B cell (primary cell): ENCODE results near the gene SLC6A7. TPM values are rescaled to one million over a fixed set of nuclear protein-coding genes. Genes with fewer than 3 reads are reported as not detected.

ENCODE experiments used
- ATAC-seq: fragments of 200-7000 bp; cut with Tn5 transposase; one replicate; pipeline ENCODE4 v1.10.0; 2021; ENCODE audit warnings: low read depth, mild to moderate bottlenecking, moderate number of reproducible peaks, moderate library complexity
- CTCF ChIA-PET: fragments of 350-600 bp; sonication (Branson Sonifier 250); formaldehyde crosslinking; loops from one replicate; lab custom pipeline; 2021; ENCODE audit warnings: antibody characterized with exemption, inconsistent platforms; lab: Charles Lee
- POLR2A ChIA-PET: fragments of 350-600 bp; sonication (Branson Sonifier 250); formaldehyde crosslinking; loops from one replicate; lab custom pipeline; 2021; ENCODE audit warnings: antibody characterized with exemption; lab: Charles Lee
- DNase-seq: peaks from one replicate; pipeline ENCODE4 v3.0.0; 2013
- H2AFZ ChIP-seq: 2 replicates; pipeline ENCODE4 v1.6.1; 2012; ENCODE audit warnings: mild to moderate bottlenecking, low read depth, low read length; ENCODE audit not compliant: insufficient read depth, poor library complexity, severe bottlenecking
- H3K27ac ChIP-seq, 2 donors: 1 replicate in 1 of 2; 2 replicates in 1 of 2; pipeline ENCODE4 v1.5.1; 2012 to 2013; ENCODE audit warnings: low read length in 2 of 2, mild to moderate bottlenecking in 2 of 2, moderate library complexity in 1 of 2
- H3K27me3 ChIP-seq, 4 experiments: fragments of 200-600 bp in 1 of 4; sonication (generic) in 1 of 4; replicated peaks in 1 of 4; 1 replicate in 2 of 4; 2 replicates in 2 of 4; pipeline versions ENCODE4 v1.6.1 to v1.7.0; 2013 to 2016; ENCODE audit warnings: low read length in 3 of 4, mild to moderate bottlenecking in 2 of 4, mixed read lengths in 1 of 4, moderate library complexity in 1 of 4; ENCODE audit not compliant: insufficient read depth in 4 of 4, control insufficient read depth in 3 of 4; ENCODE audit errors: control extremely low read depth in 1 of 4
- H3K36me3 ChIP-seq, 2 experiments: replicated peaks in 1 of 2; 1 replicate in 1 of 2; 2 replicates in 1 of 2; pipeline versions ENCODE4 v1.6.1 to v1.7.1; 2013; ENCODE audit warnings: low read length in 1 of 2; ENCODE audit not compliant: insufficient read depth in 2 of 2, control insufficient read depth in 1 of 2; ENCODE audit errors: control extremely low read depth in 1 of 2, extremely low read depth in 1 of 2
- H3K4me1 ChIP-seq, 2 donors: fragments of 200-600 bp in 1 of 2; sonication (generic) in 1 of 2; 1 replicate in 1 of 2; 2 replicates in 1 of 2; pipeline versions ENCODE4 v1.5.1 to v1.6.1; 2013 to 2017; ENCODE audit warnings: low read length in 2 of 2; ENCODE audit not compliant: control insufficient read depth in 2 of 2, insufficient read depth in 2 of 2
- H3K4me2 ChIP-seq: replicated peaks from 2 replicates; pipeline ENCODE3; 2012; ENCODE audit warnings: mild to moderate bottlenecking, low read depth, low read length; ENCODE audit not compliant: poor library complexity, severe bottlenecking
- H3K4me3 ChIP-seq, 5 experiments: fragments of 200-600 bp in 1 of 5; sonication (generic) in 1 of 5; 1 replicate in 3 of 5; 2 replicates in 2 of 5; pipeline versions ENCODE4 v1.5.1 to v1.7.0; 2011 to 2016; ENCODE audit warnings: low read length in 4 of 5, mild to moderate bottlenecking in 4 of 5, low read depth in 2 of 5, control low read depth in 1 of 5, moderate library complexity in 1 of 5; ENCODE audit not compliant: insufficient read depth in 1 of 5; ENCODE audit errors: control extremely low read depth in 1 of 5, extremely low read depth in 1 of 5
- H3K79me2 ChIP-seq: fragments of 200-600 bp; sonication (generic); one replicate; pipeline ENCODE4 v1.6.0; 2016; ENCODE audit warnings: low read length; ENCODE audit not compliant: control insufficient read depth, insufficient read depth
- H3K9ac ChIP-seq: fragments of 200-600 bp; sonication (generic); 2 replicates; pipeline ENCODE4 v1.6.1; 2017; ENCODE audit warnings: mild to moderate bottlenecking, low read length, moderate library complexity
- H3K9me3 ChIP-seq, 3 donors: one replicate each; pipeline versions ENCODE4 v1.6.1 to v1.7.1; 2013; ENCODE audit warnings: low read length in 2 of 3; ENCODE audit not compliant: control insufficient read depth in 2 of 3, insufficient read depth in 1 of 3; ENCODE audit errors: control extremely low read depth in 1 of 3
- H4K20me1 ChIP-seq: 2 replicates; pipeline ENCODE4 v1.6.0; 2012; ENCODE audit warnings: mild to moderate bottlenecking, low read length; ENCODE audit not compliant: insufficient read depth, control insufficient read depth, poor library complexity, severe bottlenecking
- H3K27ac Mint-ChIP-seq: one replicate; pipeline ENCODE4 v1.8.0; 2021; ENCODE audit warnings: mixed read lengths
- H3K27me3 Mint-ChIP-seq: one replicate; pipeline ENCODE4 v1.8.0; 2021; ENCODE audit warnings: mixed read lengths
- H3K4me1 Mint-ChIP-seq: one replicate; pipeline ENCODE4 v1.8.0; 2021; ENCODE audit warnings: mixed read lengths
- H3K4me3 Mint-ChIP-seq: one replicate; pipeline ENCODE4 v1.8.0; 2021; ENCODE audit warnings: mixed read lengths
- H3K9me3 Mint-ChIP-seq: one replicate; pipeline ENCODE4 v1.8.0; 2022; ENCODE audit warnings: mixed read lengths; ENCODE audit not compliant: insufficient read depth
- CTCF ChIP-seq: fragments of 200-600 bp; IDR thresholded peaks from one replicate; pipeline ENCODE4 v1.8.0; 2022; ENCODE audit warnings: antibody characterized with exemption, mild to moderate bottlenecking
- EZH2 ChIP-seq: IDR thresholded peaks from 2 replicates; pipeline ENCODE4 v1.6.1; 2012; ENCODE audit warnings: borderline replicate concordance, low read depth, mild to moderate bottlenecking, moderate library complexity, low read length; ENCODE audit not compliant: insufficient read depth, poor library complexity, severe bottlenecking
- WGBS: methylation state at CpG from one replicate; pipeline ENCODE4 v1.1.5; 2013; ENCODE audit warnings: missing lambda C conversion rate; ENCODE audit not compliant: insufficient coverage; 5-methylcytosine and 5-hydroxymethylcytosine counted together
- intact Hi-C: fragments of 100-400 bp; cut with micrococcal nuclease; formaldehyde crosslinking; loops from one replicate; pipeline ENCODE4 v1.10.0; 2022
- polyA plus RNA-seq: library from polyadenylated mRNA; depleted of rRNA; stranded (reverse); fragments of >200 nt; gene quantifications from 2 replicates; pipeline ENCODE4 v1.2.3, GENCODE V29; 2012
- total RNA-seq, 2 donors: library from RNA; stranded (reverse); fragments of 120-200 nt in 1 of 2; gene quantifications; 1 replicate in 1 of 2; 2 replicates in 1 of 2; pipeline versions ENCODE4 v1.2.3 to v1.2.4, GENCODE V29; 2013 to 2022

SLC6A7 gene
- total and polyA plus RNA-seq, 2 donors (not counting 1 experiment from before 2014, with no cell fraction given), result not detected

GRCh38 chr5:150219861-150220260, 30.0 kb downstream of the SLC6A7 start:
- no peaks in the 10 kb centered on the region for H3K36me3 ChIP-seq
- no peak for ATAC-seq
- Mint-ChIP-seq H3K9me3 (no peaks in the 10 kb centered on the region), H3K27ac (no peak overlapping the region), H3K4me1 (peaks cover 2% of the 10 kb centered on the region), H3K27me3 (peaks cover 15% of the 10 kb centered on the region), H3K4me3 (no peak overlapping the region)
- ChIA-PET CTCF (interaction anchor here (0.6 to 1.8 kb wide), 4 partner anchors 229 to 583 kb away, joined by 3 to 5 read pairs (median 4); no protein-coding TSS in a partner anchor), POLR2A (no interaction called here)
- peaks cover 0 to 4% (median 2%) of the 10 kb centered on the region in 4 experiments for H3K27me3 ChIP-seq
- no peak overlapping the region for H3K4me3 ChIP-seq
- H3K9ac ChIP-seq, result no peak overlapping the region
- no peak overlapping the region for H3K4me2 ChIP-seq
- 93% methylated on average over 2 of the region's 2 CpGs for WGBS
- no peaks in the 10 kb centered on the region for H4K20me1 ChIP-seq
- TF ChIP-seq EZH2, result no peak
- TF ChIP-seq CTCF, result no peak
- no peak for DNase-seq
- no peak overlapping the region for H2AFZ ChIP-seq
- intact Hi-C loops, result loop anchor here (10.0 kb wide), 1 partner anchor 185 kb away; no protein-coding TSS in a partner anchor
- H3K79me2 ChIP-seq, result no peaks in the 10 kb centered on the region
- peaks cover 0 to 3% of the 10 kb centered on the region in 2 donors for H3K4me1 ChIP-seq
- H3K9me3 ChIP-seq, result no peaks in the 10 kb centered on the region
- no peak overlapping the region for H3K27ac ChIP-seq

- no peak overlapping the region for H3K4me3 Mint-ChIP-seq
- CTCF ChIA-PET, result interaction anchor here (0.7 kb wide), 1 partner anchor 222 kb away, joined by 3 read pairs; no protein-coding TSS in a partner anchor
- H3K9me3 Mint-ChIP-seq, result no peaks in the 10 kb centered on the region
- no peak overlapping the region for H2AFZ ChIP-seq
- no peak overlapping the region for H3K27ac Mint-ChIP-seq
- POLR2A ChIA-PET, result no interaction called here
- TF ChIP-seq EZH2 (no peak), CTCF (no peak)
- H4K20me1 ChIP-seq, result no peaks in the 10 kb centered on the region
- H3K4me3 ChIP-seq, result no peak overlapping the region
- peaks cover 15% of the 10 kb centered on the region for H3K27me3 Mint-ChIP-seq
- no peak overlapping the region for H3K4me2 ChIP-seq
- H3K36me3 ChIP-seq, result no peaks in the 10 kb centered on the region
- H3K9me3 ChIP-seq, result no peaks in the 10 kb centered on the region
- ATAC-seq (no peak), DNase-seq (no peak)
- peaks cover 0 to 4% (median 2%) of the 10 kb centered on the region in 4 experiments for H3K27me3 ChIP-seq
- no peak overlapping the region for H3K27ac ChIP-seq
- intact Hi-C loops, result no loop called here
- H3K9ac ChIP-seq, result no peak overlapping the region
- no peaks in the 10 kb centered on the region for H3K79me2 ChIP-seq
- WGBS, result 76% methylated on average over 3 of the region's 5 CpGs
- H3K4me1 Mint-ChIP-seq, result peaks cover 2% of the 10 kb centered on the region
- H3K4me1 ChIP-seq, result peaks cover 0 to 3% of the 10 kb centered on the region in 2 donors
These were observed 31.6 kb downstream of the SLC6A7 start for GRCh38 chr5:150221471-150221870.
